HG02884 (cell line): ENCODE data around the gene FBN2.
A peak's percentile ranks its signal among the peaks of the same experiment; 100 is the strongest.

ENCODE experiments used
- ATAC-seq: cut with Tn5 transposase; IDR thresholded peaks from one replicate; pipeline ENCODE4 v1.9.1; 2021; ENCODE audit warnings: mild to moderate bottlenecking, moderate library complexity; ENCODE audit not compliant: unreplicated experiment

FBN2 gene

GRCh38 chr5:128216285-128216684, 321.8 kb downstream of the FBN2 start:
- ATAC-seq: no peak

GRCh38 chr5:128213833-128214232, 324.2 kb downstream of the FBN2 start:
- ATAC-seq: no peak

GRCh38 chr5:128213340-128213739, 324.7 kb downstream of the FBN2 start:
- ATAC-seq: peak; percentile 62

- no peak for ATAC-seq
Measured at GRCh38 chr5:128212191-128212806, 325.7 kb downstream of the FBN2 start.

GRCh38 chr5:128208436-128208835, 329.6 kb downstream of the FBN2 start:
- no peak for ATAC-seq
